Stimulated activated CD4-positive, alpha-beta T cell treated with anti-CD3 and anti-CD28 coated beads, Interleukin-4, amount 100 ng/mL, for 4 hours (primary cell): ENCODE measurements around the gene ADARB2.

ENCODE experiments used
- DNase-seq, 2 experiments: peaks; one replicate each; pipeline ENCODE4 v3.0.0-alpha.2; 2020

Gene ADARB2

DNA sequence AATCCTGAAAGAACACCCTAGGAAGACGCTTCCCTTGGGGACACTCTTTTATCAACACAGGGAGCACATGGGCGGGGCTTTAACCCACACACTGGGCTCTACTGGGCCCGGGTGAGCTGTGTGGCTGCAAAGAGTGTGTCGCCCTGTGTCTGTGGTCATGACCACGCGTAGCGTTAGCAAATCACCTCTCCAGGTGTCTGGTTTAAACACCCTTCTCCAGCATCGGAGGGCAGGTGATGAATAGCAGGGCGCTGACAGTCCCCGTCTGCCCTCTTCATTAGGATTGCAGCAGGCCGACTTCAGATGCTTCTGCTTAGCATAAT is 127.7 kb downstream of the ADARB2 start:
- DNase-seq: no peak

DNA sequence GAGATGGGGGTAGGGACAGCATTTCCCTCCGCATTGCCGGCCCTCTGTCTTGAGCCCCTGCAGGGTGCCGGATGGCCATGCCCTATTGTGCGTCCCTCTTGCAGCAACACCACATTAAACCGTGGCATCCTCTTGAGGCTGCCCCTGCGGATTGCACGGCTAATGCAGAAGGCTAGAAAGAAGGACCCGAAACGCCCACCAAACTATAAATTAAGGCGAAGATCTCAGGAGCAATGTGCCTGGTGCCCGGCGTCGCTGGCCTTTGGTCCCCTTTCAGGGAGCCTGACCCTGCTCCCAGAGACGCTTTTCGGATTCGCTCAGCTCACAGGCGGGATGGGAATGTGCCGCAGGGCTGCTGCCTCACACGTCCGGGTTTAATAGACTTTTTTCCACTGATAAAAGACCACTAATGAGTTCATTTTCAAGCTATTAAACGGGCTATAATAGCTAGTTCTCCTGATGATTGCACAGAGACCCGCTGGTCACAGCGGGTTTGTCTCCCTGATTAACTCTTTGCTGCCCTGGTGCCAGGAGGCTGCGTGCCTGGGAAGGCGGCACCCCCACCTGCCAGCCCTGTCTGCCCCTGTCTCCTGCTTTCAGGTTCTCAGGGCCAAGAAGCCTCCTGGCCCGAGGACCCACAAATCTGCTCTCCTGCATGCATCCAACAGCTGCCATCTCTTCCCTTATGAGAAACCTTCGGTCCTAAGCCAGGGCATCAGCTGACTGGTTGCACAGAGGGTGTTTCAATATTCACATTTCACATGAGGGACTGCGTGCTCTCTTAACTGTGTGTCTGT is 128.3 kb downstream of the ADARB2 start:
- DNase-seq: no peak

DNA sequence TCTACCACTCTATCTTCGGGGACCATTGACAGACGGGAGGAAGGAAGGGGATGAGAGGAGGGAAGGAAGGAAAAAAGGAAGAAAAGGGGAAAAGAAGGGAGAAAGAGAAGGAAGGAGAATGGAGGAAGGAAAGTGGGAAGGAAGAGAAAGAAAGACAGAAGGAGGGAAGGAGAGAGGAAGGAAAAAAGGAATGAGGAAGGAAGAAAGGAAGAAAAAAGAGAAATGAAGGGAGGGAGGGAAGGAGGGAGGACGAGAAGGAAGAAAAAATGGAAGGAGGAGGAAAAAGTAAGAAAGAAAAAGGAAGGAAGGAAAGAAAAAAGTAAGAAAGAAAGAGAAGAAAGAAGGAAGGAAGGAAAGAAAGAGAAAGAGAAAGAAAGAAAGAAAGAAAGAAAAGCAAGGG is 128.9 kb downstream of the ADARB2 start:
- no peak for DNase-seq

DNA sequence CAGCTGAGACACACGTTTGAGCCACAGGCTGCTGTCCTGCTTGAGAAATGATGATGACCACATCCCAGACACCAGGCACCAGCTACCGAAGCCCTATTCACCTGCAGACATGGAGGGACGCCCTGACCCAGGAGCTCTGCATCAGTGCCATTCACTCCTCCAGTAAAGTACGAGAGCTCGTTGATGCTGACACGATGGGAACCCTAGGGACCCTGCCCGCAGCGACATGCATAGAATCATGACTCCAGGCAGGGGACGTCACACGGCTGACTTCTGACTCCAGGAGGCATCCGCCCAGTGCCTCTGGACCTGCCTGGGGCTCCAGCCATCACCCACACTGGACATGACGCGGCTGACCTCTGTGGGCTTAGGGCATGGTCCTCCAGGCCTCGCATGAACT is 129.9 kb downstream of the ADARB2 start:
- no peak for DNase-seq

DNA sequence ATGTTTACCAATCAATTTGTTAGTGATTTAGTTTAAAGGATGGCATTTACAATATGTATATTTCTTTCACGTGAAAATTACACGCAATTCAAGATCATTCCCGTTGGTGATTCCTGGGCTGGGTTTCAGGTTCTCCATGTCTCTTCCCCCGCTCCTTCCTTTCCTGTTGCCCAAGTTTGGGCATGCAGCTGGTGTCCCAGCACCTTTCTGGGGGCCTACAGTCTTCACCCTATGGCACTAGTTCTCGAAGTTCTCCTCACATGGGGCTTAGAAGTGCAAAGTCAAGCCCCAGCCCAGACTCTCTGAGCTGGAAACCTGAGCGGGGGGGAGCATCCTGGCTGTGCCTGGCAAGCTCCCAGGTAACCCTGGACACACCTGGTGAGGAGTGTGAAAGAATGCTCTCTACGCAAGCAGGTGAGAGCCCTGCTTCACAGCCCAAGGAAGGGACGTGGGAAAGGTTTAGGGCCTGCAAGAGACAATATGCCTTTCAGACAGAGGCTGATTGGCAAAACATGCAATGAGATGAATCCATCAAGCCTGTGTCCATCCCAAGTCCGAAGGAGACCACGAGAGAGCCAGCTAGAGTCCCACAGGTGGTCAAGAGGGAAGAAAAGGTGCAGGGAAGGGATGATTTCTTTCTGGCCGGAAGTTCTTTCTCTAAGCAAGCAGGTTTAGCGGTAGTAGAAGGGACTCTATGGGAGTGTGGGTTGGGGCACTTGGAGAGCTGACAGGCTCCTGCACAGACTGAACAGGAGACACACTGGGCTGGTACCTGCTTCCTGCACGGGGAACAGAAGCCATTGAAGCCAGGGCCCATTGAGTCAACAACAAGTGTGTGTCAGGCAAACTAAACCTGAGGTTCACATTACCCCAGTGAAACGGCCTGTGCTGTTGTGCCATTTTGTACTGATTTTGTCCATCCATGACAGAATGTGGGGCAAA is 131.1 kb downstream of the ADARB2 start:
- no peak for DNase-seq

DNA sequence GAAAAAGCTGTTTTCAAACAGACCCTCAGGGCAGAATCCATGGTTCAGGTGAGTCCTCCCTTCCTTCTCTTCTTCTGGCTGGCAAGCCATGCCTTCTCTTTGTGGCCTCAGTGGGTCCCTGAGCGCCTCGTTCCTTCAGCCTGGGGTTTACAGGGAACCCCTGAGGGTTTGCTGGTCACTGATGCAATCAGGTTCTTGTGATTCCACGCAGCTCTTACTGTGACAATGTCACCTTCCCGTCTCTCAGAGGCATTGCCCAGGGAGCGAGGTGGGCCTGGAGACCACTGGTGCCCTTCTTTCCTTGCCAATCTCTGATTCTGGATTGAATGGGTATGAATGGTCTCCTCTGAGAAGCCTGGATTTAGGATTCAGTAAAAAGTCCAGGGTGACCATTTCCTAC is 132.2 kb downstream of the ADARB2 start:
- no peak for DNase-seq

DNA sequence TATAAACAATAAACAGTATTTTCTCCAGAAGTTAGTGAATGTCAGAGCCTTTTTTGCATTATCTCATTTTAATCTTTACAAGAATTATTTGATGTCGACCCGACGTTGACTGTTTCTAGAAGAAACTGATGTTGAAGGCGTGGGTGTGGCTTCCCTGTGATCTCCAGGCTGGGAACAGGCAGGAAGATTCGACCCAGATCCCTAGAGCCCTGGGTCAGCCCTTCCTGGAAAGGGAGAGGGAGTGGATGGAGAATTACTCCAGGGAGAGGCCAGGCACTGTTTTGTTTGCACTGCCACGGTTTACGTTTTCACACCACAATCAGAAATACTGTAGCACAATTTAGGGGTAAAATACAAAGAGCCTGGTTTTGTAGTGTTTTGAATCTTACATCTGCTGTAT is 133.1 kb downstream of the ADARB2 start:
- DNase-seq: no peak

DNA sequence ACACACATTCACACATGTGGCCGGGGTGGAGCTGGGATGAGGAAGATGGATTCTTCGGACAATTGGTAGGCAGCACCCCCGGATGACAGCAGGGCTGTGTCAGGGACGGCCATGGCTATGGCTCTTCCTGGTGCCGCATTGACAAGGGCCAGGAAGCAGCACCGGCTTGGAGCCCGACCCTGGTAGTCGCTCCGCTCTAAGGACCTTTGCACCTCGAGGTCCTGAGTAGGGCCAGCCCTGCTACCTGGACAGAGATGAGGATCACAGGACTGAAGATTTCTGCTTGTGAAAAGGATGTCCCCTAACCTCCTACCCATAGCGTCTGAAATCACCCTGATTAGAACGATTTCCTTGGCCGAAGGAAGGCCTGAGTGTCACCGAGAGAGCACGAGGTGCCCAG is 134.1 kb downstream of the ADARB2 start:
- no peak for DNase-seq

DNA sequence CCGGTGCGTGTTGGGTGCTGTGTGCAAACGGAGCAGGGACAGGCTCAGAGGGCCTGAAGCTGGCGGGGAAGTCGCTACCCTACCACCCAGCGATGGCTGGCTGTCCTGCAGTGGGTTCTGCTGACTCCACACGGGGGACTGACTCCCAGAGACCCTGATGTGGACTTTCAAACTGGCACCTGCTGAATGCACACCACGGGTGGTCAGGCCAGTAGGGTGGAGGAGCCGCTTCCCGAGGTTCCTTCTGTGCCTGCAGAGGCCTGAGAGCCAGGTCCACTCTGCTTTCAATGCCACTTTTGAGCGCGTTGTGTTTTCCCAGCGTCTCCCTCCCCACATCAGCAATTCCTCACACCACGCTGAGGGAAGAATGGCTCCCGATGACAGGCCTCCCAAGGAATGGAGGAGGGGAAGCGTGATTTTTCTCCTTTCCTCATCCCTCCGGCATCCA is 135.3 kb downstream of the ADARB2 start:
- no peak for DNase-seq

DNA sequence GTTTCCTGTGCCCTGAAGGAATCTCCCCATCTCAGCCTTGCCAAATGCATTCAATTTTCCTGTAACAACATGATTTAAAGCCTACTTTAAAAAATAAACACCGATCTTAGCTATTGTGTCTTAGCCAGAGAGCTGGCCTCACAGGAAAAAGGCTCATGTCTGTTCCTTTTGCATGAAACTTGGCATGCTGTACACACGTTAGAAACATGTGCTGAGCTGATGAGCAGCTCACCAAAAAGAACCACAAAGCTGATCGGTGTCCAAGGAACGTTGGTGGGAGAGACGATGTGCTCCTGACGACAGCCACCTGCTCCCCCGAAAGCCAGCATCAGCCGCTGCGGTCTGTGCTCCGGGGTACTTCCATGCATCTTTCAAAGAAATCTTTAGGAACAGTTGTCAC is 135.9 kb downstream of the ADARB2 start:
- no peak for DNase-seq

DNA sequence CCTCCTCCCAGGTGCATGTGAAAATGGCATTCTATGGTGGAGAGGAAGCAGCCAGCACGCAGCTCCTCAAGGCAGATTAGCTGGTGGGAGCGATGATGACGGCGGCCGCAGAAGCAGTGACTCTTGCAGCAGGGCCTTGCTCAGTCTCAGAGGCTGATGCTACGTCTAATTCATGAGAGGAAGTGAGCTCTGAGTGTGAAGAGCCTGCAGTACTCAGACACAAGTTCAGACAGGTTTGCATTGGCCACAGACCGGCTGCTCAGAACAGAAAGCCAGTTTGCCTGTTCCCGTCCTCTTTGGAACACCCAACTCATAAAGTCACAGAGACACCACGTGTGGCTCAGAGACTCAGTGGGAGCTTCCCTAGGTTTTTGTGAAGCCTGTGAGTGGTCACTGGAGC is 136.5 kb downstream of the ADARB2 start:
- no peak for DNase-seq

DNA sequence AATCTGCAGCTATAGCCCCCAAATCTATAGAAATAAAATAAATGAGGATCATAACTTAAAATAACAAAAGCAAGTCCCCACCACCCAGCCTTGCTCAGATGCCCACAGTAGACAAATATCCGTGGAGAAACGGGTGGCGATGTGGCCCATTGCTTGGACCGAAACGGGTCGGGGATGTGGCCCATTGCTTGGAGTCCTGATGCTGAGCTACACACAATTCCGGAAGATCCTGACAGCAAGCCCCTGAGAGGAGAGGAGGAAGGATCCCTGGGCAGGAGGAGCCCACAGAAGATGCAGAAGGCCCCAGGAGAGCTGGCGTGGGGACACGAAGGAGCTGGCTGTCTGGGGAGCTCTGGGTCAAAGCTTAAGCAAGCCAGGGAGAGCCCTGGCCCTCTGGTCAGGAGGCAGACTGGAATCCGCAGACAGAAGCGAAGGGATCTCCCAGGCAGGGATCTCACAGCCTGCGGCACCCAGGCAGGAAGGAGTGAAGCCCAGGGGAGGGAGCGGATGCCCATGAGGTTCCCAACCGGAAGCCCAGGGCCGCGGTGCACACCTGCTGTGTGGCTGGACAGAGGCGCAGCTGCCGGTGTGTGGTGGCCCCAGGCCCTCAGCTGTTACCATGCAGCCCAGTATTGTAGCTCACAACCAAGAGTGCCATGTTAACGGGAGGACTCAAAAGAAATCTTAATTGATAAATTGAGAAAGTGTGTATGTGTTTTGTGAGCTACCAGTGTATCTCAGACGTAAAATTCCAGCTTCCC is 138.8 kb downstream of the ADARB2 start:
- no peak for DNase-seq

DNA sequence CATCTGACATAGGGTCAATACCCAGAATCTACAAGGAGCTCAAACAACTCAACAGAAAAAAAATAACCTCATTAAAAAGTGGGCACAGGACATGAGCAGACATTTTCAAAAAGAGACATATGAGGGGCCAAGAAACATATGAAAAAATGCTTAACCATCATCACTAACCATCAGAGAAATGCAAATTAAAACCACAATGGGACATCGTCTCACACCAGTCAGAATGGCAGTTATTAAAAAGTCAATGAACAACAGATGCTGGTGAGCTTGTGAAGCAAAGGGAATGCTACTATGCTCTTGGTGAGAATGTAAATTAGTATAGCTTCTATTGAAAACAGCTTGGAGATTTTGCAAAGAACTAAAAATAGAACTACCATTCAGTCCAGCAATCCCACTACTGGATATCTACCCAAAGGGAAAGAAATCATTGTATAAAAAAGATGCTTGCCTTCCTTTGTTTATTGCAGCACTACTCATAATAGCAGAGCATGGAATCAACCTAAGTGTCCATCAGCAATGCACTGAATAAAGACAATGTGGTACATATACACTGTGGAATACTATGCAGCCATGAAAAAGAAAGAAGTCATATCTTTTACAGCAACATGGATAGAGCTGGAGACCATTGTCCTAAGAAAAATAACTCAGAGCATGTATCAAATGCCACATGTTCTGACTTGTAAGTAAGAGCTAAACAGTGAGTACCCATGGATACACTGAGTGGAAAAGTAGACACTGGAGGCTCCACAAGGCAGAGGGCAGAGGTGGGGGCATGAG is 139.8 kb downstream of the ADARB2 start:
- DNase-seq: no peak

DNA sequence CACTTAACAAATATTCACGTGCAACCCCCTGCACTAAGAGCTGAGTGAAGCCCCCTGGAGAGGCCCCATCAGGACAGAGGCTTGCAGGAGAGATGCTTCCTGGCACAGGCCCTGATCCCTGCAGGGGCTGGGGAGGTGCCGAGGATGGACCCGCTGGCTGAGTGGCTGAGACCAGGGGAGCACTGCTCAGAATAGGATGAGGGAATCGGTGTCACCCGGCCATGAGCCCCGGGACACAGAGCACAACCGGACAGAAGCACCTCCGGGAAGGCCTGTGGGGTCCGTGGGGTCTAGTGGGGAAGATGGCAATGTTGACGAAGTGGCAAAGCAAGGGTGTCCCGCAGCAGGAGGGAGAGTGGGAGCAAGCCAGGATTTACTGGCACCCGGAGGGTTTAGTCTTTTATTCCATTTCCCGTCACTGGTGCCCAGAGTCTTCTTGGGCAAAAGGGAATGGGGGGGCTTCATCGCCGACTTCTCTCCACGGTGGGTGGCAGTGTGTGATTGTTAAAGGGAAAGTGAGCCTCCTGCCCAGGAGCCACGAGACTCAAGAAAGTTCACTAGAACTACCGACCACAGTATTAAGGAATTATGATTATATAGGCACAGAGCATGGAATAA is 140.7 kb downstream of the ADARB2 start:
- DNase-seq: no peak

DNA sequence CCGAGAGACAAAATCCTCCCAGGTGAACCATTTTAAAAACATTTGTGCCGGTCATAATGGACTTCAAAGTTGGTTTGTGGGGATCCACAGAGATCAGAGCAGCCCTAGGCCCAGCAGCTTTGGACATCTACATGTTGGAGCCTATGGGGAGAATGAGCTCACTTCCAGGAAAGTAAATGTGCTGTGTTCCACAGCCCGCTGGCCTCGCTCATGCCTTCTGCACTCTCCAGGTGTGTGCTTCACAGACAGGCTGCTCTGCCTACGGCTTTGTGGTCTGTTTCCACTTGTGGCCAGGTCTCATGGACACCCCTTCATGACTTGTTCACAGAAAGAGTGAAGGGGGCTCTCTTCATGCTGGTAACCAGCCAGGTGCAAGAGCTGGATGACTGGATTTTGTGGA is 141.6 kb downstream of the ADARB2 start:
- DNase-seq: no peak

DNA sequence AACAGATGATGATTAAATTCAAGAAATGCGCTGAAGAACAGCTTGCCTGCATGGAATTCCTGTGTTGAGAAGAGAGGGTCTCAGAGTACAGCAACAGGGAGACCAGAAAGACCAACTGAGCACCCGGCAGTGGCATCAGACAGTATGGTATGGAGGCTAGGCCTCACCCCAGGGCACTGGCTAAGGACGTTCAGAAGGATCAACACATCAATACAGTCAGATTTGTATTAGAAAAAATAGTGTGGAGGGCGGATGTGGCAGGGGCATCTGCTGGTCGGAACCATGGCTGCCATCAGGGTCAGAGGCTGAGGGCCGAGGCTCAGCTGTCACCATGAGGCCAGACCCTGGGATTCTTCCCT is 142.1 kb downstream of the ADARB2 start:
- DNase-seq: no peak

DNA sequence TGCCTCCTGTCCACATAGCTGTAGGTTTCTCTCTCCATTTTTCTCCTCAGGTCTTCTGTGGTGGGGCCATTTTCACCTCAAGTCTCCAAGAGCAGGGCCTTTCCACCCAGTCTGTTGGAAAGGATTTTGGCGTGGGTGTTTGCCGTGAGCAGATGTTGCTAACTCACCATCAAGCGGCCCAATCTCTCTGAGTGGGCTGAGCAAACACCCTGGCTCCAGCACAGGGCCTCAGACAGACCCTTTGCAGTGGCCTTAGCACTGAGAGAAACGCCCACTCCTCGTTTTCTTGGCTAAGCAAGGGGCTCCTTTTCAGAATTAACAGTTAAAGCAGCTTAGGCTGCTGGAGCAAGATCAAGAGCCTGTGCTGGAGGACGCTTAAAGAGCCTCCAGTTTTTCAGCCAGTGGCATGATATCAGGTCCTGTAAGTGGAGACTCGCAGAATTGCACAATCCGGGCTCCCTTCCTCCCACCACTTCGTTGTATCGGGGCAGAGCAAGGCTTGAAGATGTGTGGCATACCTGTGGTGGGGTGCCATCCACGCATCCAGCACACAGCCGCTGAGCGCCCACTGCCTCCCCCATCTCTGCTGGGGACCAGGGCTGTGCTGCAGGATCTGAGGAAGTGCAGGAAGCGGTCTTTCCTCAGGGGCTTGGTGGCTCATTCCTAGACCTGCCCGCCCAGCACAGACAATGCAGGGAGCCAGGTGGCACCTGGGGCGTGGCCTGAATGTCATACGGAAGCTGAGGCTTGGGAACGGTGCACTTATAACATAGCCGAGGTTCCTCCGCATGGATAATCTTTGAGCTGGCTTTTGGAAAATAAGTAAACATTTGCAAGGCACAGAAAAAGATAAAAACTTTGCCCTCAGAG is 142.7 kb downstream of the ADARB2 start:
- no peak for DNase-seq

DNA sequence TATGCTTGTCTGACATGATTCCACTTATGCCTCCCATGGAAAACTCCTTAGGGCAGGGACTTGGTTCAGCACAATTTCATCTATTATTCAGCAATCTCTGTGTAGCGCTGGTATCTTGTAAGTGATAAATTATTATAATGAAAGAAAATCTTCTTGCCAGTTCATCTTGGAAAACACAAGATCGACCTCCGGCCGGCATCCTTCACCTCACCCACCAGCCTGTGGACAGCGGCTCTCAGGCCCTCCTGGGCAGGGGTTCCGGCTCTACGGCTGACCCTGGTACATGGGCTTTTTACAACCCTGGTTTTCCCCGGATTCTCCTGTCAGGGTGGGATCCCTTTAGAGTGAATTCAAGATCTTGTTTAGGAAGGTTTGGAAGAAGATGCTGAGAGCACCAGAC is 145.6 kb downstream of the ADARB2 start:
- DNase-seq: no peak

DNA sequence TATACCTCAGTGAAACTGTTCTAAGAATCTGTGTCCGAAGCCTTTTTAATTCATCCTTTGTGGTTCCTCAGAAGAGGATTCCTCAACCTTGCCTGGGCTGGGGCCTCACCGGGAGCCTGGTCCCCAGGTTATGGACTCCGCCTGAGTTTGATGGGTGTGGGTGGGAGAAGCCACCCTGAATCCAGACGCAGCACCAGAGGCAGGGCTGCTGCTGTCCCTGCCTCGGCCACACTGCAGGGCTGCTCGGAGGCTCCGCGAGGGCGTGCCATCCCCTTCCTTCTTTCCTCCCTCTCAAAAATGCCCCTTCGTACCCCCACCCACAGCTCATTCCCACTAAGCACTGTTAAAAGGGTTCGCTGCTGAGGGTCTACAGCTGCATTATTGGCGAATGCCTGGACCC is 146.3 kb downstream of the ADARB2 start:
- no peak for DNase-seq

DNA sequence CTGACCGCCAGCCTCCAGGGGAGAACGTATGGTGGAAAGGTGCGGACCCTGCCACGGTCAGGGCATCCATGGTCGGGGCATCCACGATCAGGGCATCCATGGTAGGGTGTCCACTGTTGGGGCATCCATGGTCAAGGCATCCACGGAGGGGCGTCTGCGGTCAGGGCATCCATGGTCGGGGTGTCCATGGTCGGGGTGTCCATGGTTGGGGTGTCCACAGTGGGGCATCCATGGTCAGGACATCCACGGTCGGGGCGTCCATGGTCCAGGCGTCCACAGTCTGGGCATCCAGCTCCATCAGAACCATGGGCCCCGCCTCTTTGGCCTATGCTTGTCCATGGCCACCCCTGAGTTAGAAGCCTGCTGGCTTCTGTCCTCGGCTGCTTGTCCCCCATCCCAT is 148.1 kb downstream of the ADARB2 start:
- DNase-seq: no peak

DNA sequence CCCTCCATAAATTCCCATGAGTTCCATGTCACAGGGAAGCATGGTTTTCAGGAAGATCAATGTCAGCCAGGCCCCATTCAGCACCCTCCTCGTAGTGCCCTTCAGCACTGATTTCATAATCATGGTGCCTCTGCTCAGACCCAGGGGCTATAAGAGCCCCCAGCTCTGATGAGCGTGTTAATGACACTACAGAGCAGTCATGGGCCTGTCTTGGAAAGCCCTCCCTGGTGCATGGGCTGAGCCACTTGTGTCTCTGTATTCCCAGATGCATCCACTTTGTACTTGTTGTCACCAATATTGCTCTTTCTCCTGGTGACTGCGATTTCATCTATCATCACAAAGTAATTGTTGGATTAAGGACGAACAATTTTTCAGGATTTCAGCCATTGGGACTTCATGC is 154.6 kb downstream of the ADARB2 start:
- no peak for DNase-seq
